Measurements from ENCODE around the gene OLFML2A.

The OLFML2A gene

GRCh38 chr9:124860582-124861341, 83.8 kb downstream of the OLFML2A start:
- ChIA-PET CTCF (interaction anchor here (1.1 kb wide), 1 partner anchor 8 kb away, joined by 3 read pairs; the partner anchor contains the start of gene WDR38), POLR2A (interaction anchor here (0.6 to 2.8 kb wide), 10 partner anchors 8 to 169 kb away, joined by 3 to 29 read pairs (median 6); partner anchors contain the start of genes NR6A1 and WDR38)
- TF ChIP-seq NFRKB (IDR thresholded peaks at IDR 0.05) = no peak
- DNase-seq (ENCODE audit: extremely low spot score) = no peak

GRCh38 chr9:124861342-124862229, 84.7 kb downstream of the OLFML2A start, which contains the start of the genes ARPC5L and RPL35:
TSS of gene ARPC5L (plus strand) at chr9:124862130. CDS start at chr9:124869291, 7,161 bp downstream.
TSS of gene RPL35 (minus strand) at chr9:124861957. CDS start at chr9:124861912, 45 bp downstream.
- ChIA-PET POLR2A (interaction anchor here (0.7 to 2.8 kb wide), 20 partner anchors 9 to 380 kb away, joined by 3 to 29 read pairs (median 4); partner anchors contain the start of genes HSPA5, NR6A1, SCAI and WDR38), CTCF (interaction anchor here (0.9 to 1.8 kb wide), 4 partner anchors 8 to 90 kb away, joined by 3 to 5 read pairs (median 4); partner anchors contain the start of gene WDR38)
- peak; percentile 55 for TF ChIP-seq L3MBTL2 (conservative IDR thresholded peaks at IDR 0.05)
- no peak for TF ChIP-seq NFRKB (IDR thresholded peaks at IDR 0.05)
- TF ChIP-seq ELF4 (IDR thresholded peaks at IDR 0.05) = peak; percentile 90
- DNase-seq (ENCODE audit: extremely low spot score) = peak; percentile 96

- POLR2A ChIA-PET = interaction anchor here (1.7 to 2.6 kb wide), 2 partner anchors 11 to 85 kb away, joined by 5 to 29 read pairs; partner anchors contain the start of gene WDR38
- no peak for TF ChIP-seq LEF1 (IDR thresholded peaks at IDR 0.05; ENCODE audit: borderline replicate concordance)
- CTCF ChIA-PET = interaction anchor here (1.5 to 2.2 kb wide), 2 partner anchors 11 kb away, joined by 5 to 9 read pairs; partner anchors contain the start of gene WDR38
- no peak for DNase-seq (ENCODE audit: extremely low spot score)
Measured at GRCh38 chr9:124863371-124863871, 86.5 kb downstream of the OLFML2A start.

All from HEK293T (cell line).